MM.1S (cell line): ENCODE measurements around the gene SMYD1.

Experiments used
- CTCF ChIP-seq: fragments of 300-600 bp; sonication (generic); IDR thresholded peaks from 2 replicates; pipeline ENCODE4 v1.5.1; 2016; ENCODE audit warnings: antibody characterized with exemption, low read length, mixed read lengths
- EZH2 ChIP-seq: fragments of 300-600 bp; sonication (generic); optimal IDR thresholded peaks from 2 replicates; pipeline ENCODE3; 2017; ENCODE audit warnings: low read depth, mild to moderate bottlenecking, antibody characterized with exemption, low read length, mixed read lengths

- TF ChIP-seq CTCF (no peak), EZH2 (no peak)
Observed at GRCh38 chr2:88115825-88116518, 48.3 kb downstream of the SMYD1 start.
